GM18867 (cell line): Measurements from ENCODE around the gene SLC51A.
"Not testable (repeated sequence)": the region's sequence is repeated elsewhere in the genome, so short reads cannot be mapped to it uniquely, and the experiment has no call there.

Experiments used
- ATAC-seq: cut with Tn5 transposase; IDR thresholded peaks from one replicate; pipeline ENCODE4 v1.9.1; 2021; ENCODE audit warnings: mild to moderate bottlenecking, moderate library complexity; ENCODE audit not compliant: unreplicated experiment

SLC51A gene

GRCh38 chr3:196193133-196193735, 23.1 kb upstream of the SLC51A start:
- ATAC-seq, result no peak

GRCh38 chr3:196193736-196194541, 22.4 kb upstream of the SLC51A start:
- ATAC-seq, result no peak

- ATAC-seq, result no peak
These were observed 21.8 kb upstream of the SLC51A start for GRCh38 chr3:196194542-196194915.

GRCh38 chr3:196195664-196196265, 20.6 kb upstream of the SLC51A start:
- ATAC-seq, result no peak

GRCh38 chr3:196197524-196197923, 18.8 kb upstream of the SLC51A start:
- ATAC-seq, result no peak

- ATAC-seq, result no peak
These were observed 18.2 kb upstream of the SLC51A start for GRCh38 chr3:196198081-196198675.

- no peak for ATAC-seq
These were observed 17.3 kb upstream of the SLC51A start for GRCh38 chr3:196198771-196199753.

- ATAC-seq, result no peak
These were observed 13.8 kb upstream of the SLC51A start for GRCh38 chr3:196202516-196202970.

DNA sequence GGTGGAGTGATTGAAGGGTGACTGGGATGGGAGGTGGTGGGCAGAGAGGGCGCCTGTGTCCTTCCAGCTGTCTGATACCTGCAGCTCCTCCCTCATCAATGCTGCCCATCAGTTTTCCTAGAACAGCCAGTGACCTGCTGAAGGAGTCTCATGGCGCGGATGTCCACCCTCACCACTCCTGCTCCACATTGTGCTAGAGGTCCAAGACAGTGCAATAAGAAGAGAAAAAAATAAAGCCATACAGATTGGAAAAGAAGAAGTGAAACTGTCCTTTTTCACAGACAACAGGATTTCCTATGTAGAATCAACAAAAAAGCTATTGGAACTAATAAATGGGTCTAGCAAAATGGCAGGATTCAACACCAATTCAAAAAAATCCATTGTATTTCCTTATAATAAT, 12.5 kb upstream of the SLC51A start:
- no peak for ATAC-seq

DNA sequence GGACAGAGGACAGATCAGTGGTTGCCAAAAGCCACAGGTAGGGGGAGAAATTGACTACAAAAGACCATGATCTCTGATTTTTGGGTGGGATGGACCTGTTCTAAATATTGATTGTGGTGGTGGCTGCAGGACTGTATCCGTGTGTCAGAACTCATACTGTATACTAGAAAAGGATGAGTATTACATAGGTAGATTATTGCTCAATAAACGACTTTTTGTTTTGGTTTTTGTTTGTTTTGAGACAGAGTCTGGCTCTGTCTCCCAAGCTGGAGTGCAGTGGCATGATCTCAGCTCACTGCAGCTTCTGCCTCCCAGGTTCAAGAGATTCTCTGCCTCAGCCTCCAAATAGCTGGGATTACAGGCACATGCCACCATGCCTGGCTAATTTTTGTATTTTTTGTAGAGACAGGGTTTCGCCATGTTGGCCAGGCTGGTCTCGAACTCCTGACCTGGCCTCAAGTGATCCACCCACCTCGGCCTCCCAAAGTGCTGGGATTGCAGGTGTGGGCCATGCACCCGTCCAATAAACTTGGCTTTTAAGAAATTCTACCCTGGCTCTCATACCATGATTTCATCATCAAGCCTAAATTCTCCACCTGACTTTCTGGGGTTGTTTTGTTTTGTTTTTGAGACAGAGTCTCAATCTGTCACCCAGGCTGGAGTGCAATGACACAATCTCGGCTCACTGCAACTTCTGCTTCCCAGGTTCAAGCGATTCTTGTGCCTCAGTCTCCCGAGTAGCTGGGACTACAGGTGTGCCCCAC, 10.7 kb upstream of the SLC51A start:
- not testable (repeated sequence) for ATAC-seq

DNA sequence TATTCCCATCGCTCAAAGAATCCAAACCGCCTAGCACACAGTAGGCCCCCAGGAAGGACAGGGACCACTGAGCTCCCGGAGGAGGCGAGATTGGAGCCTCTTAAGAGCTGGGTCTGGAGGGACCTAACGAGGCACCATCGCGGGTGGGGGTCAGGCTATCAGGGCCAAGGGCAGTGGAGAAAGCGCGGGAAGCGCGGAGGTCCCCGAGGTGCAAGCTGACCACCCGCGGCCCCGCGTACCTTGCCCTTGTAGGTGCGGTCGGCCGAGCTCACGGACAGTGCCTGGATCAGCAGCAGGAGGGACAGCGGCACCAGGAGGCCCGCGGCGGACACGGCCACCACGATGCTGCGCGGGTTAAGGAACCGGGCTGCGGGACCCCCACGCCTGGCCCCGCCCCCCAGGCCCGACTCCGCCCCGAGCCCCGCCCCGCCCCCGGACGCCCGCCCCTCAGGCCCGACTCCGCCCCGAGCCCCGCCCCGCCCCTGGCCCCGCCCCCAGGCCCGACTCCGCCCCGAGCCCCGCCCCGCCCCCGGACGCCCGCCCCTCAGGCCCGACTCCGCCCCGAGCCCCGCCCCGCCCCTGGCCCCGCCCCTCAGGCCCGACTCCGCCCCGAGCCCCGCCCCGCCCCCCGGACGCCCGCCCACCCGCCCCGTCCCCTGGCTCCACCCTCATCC, 9.0 kb upstream of the SLC51A start:
- no peak for ATAC-seq

DNA sequence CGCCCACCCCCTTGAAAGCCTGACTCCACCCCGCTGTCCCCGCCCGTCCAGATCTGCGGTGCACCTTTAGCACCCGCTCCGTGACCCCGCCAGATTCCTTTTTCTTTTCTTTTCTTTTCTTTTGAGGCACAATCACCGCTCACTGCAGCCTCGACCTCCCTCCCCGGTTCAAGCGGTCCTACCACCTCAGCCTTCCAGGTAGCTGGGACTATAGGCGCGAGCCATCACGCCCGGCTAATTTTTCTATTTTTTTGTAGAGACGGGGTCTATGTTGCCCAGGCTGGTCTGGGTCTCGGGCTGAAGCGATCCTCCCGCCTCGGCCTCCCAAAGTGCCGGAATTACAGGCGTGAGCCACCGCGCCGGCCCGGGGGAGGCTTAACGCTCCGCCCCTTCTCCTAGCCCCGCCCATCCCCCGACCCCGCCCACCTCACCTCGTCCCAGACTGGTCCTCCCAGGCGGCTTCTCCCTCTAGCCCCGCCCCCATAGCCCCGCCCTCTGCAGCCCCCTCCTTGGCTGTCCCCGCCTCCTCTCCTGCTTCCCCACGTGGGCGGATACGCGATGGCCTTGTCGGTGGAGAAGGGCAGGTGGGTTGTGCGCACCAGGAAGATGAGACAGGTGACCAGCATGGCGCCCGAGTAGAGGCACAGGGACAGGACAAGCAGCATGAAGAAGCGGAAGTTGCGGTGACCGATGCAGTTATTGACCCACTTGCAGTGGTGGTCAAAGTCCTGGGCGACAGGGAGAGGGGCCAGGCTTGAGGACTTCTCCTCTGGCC, 8.3 kb upstream of the SLC51A start:
- no peak for ATAC-seq

GRCh38 chr3:196208942-196209695, 7.2 kb upstream of the SLC51A start:
- ATAC-seq, result no peak

DNA sequence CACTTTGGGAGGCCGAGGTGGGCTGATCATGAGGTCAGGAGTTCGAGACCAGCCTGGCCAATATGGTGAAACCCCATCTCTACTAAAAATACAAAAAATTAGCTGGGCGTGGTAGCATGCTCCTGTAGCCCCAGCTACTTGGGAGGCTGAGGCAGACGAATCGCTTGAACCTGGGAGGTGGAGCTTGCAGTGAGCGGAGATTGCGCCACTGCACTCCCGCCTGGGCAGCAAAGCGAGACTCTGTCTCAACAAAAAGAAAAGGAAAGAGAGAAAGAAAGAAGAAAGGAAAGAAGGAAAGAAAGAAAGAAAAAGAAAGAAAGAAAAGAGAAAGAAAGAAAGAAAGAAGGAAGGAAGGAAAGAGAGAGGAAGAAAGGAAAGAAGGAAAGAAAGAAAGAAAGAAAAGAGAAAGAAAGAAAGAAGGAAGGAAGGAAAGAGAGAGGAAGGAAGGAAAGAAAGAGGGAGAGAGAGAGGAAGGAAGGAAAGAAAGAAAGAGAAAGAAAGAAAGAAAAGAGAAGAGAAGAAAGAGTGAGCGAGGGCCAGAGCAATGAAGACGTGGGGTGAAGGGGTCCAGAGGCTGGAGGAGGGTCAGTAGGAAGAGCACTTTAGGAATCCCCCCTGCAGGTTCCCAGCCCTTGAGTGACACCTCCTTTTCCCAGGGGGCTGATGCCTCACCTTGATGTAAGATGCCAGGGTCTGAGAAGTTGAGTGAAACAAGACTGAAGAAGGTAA, 6.2 kb upstream of the SLC51A start:
- not testable (repeated sequence) for ATAC-seq

DNA sequence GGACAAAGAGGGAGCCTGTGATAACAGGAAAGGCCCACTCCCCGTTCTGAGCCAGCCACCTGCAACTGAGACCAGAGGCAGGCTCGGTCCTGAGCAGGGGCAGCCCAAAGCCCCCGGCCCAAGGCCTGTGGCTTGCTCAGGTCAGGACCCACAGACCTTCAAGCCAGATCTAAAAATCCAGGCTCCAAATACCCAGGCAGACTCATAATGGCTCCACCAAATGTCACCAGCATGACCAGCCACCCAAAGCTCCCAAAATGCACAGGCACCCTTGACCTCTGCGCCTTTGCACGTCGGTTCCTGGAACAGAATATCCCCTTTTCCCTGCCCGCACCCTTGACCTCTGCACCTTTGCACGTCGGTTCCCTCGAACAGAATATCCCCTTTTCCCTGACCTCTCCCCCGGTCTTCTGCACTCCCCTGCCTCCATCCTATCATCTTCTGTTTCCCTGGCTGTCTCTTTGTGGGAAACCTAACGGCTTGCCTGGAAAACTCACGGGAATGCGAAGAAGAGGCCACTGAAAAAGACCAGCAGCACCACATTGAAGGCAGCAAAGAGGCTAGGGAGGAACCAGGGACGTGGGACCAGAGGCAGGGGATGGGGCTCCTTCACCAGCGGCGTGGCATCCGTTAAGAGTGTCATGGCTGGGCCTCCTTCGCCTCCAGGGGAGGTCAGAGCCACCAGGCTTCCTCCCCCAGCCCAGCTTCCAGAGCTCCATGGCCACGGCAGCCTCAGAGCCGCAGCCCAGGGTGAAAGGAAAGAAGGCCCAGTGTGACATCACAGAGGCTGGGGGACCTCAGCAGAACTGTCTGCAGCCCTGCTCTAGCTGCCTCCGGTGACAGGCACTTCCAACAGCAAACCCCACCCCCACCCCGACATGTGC, 5.4 kb upstream of the SLC51A start, which contains the start of gene ZDHHC19:
ZDHHC19 (minus strand) TSS at position 728 of the 884 bp plus-strand sequence; CDS start at position 643, 85 bp downstream.
- ATAC-seq, result no peak
